GM18502 (cell line): Measurements from ENCODE around the gene HBD.

Source experiments
- ATAC-seq: cut with Tn5 transposase; IDR thresholded peaks from one replicate; pipeline ENCODE4 v1.9.1; 2021; ENCODE audit warnings: mild to moderate bottlenecking; ENCODE audit not compliant: unreplicated experiment, poor library complexity

HBD gene

DNA sequence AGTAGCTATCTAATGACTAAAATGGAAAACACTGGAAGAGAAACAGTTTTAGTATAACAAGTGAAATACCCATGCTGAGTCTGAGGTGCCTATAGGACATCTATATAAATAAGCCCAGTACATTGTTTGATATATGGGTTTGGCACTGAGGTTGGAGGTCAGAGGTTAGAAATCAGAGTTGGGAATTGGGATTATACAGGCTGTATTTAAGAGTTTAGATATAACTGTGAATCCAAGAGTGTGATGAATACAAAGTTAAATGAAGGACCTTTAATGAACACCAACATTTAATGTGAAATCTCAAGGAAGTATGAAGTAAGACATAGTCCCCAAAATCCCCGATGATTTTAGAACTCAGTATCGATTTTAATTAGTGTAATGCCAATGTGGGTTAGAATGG lies 3.1 kb upstream of the HBD start:
- ATAC-seq: no peak

DNA sequence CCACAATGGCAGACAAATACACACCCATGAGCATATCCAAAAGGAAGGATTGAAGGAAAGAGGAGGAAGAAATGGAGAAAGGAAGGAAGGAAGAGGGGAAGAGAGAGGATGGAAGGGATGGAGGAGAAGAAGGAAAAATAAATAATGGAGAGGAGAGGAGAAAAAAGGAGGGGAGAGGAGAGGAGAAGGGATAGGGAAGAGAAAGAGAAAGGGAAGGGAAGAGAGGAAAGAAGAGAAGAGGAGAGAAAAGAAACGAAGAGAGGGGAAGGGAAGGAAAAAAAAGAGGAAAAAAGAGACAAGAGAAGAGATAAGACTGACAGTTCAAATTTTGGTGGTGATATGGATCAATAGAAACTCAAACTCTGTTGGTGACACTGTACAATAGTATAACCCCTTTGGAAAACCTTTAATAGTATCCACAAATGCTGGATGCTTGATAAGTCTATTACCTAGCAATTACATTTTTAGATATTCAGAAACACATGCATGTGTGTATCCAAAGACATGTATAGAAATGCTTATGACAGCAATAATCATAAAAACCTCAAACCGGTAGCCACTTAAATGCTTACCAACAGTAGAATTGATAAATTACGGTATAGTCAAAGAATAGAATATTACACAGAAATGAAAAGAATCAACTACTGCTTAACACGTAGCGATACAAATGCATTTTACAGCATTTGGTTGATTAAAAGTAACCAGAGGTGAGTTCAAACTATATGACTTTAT lies 1.2 kb upstream of the HBD start:
- no peak for ATAC-seq

DNA sequence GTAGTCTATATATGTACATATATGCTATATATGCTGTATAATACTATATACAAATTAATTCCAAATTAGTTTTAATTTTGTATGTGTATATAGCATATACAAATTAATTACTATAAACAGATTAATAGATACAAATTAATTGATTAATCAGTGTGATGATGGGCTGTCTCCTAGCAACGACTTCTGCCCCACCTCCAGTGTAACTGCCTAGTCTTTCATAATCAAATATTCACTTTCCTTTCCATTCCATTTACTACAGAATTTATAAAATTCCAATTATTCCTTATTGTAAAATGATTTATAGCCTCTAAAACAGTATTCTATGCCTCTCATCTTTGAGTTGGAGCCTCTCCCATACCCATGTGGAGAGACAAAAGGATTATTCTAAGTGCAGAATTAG lies 976 bp downstream of the HBD start:
- no peak for ATAC-seq

GRCh38 chr11:5232821-5233220 lies 1.5 kb downstream of the HBD start:
- ATAC-seq: no peak

GRCh38 chr11:5232176-5232575 lies 2.1 kb downstream of the HBD start:
- no peak for ATAC-seq

GRCh38 chr11:5231111-5231510 lies 3.2 kb downstream of the HBD start:
- ATAC-seq: no peak

DNA sequence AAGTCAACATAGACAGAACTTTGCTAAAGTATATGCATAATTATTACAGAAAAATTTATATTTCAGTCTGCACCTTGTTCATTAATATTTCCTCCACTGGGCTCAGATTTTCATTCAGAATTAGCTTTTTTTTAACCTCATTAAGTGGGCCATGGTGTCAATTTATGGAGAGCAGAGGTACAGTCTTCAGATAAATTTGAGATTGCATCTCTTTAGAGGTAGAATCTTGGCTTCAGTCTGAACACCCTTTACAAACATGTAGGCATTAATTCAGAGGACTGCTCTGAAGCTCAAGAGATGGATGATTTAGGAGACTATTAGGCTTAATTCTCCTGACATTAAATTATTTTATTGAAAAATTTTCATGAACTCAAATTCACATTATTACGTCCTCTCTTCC lies 4.0 kb downstream of the HBD start:
- ATAC-seq: no peak

- ATAC-seq: no peak
These were observed 4.5 kb downstream of the HBD start for GRCh38 chr11:5229796-5230195.

DNA sequence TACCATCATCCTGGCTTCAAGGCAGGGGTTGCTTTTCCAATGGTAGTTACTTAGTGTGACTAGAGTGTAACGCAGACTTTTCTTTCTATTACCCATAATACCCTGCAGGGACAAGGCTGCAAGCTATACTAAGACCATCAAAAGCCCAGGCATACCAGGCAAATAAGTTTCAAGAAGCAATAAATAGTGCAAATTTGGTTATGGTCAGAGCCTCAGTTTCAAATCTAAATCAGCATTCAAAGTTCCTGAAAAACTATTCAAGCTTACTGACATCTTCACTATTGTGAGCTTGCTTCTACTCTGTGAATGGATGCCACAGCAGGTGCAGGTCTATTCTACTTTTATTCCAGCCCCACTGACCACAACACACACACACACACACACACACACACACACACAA lies 4.9 kb downstream of the HBD start:
- no peak for ATAC-seq

- no peak for ATAC-seq
These were observed 6.2 kb downstream of the HBD start for GRCh38 chr11:5228124-5228523.

DNA sequence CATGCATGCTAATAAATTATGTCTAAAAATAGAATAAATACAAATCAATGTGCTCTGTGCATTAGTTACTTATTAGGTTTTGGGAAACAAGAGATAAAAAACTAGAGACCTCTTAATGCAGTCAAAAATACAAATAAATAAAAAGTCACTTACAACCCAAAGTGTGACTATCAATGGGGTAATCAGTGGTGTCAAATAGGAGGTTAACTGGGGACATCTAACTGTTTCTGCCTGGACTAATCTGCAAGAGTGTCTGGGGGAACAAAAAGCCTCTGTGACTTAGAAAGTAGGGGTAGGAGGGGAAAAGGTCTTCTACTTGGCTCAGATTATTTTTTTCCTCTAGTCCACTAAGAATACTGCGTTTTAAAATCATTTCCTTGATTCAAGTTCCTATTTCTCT lies 6.6 kb downstream of the HBD start:
- no peak for ATAC-seq

DNA sequence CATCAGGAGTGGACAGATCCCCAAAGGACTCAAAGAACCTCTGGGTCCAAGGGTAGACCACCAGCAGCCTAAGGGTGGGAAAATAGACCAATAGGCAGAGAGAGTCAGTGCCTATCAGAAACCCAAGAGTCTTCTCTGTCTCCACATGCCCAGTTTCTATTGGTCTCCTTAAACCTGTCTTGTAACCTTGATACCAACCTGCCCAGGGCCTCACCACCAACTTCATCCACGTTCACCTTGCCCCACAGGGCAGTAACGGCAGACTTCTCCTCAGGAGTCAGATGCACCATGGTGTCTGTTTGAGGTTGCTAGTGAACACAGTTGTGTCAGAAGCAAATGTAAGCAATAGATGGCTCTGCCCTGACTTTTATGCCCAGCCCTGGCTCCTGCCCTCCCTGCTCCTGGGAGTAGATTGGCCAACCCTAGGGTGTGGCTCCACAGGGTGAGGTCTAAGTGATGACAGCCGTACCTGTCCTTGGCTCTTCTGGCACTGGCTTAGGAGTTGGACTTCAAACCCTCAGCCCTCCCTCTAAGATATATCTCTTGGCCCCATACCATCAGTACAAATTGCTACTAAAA lies 7.5 kb downstream of the HBD start, which contains the start of gene HBB:
HBB (minus strand) TSS at position 340 of the 579 bp plus-strand sequence; CDS start at position 290, 50 bp downstream.
- no peak for ATAC-seq

DNA sequence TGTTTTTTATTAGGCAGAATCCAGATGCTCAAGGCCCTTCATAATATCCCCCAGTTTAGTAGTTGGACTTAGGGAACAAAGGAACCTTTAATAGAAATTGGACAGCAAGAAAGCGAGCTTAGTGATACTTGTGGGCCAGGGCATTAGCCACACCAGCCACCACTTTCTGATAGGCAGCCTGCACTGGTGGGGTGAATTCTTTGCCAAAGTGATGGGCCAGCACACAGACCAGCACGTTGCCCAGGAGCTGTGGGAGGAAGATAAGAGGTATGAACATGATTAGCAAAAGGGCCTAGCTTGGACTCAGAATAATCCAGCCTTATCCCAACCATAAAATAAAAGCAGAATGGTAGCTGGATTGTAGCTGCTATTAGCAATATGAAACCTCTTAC lies 8.8 kb downstream of the HBD start:
- no peak for ATAC-seq

GRCh38 chr11:5224538-5225479 lies 9.5 kb downstream of the HBD start:
- no peak for ATAC-seq

GRCh38 chr11:5223686-5224085 lies 10.6 kb downstream of the HBD start:
- ATAC-seq: no peak

GRCh38 chr11:5223146-5223545 lies 11.1 kb downstream of the HBD start:
- ATAC-seq: no peak

- ATAC-seq: no peak
These were observed 23.9 kb downstream of the HBD start for GRCh38 chr11:5210376-5210885.

GRCh38 chr11:5204787-5205186 lies 29.5 kb downstream of the HBD start:
- peak; percentile 74 for ATAC-seq

- no peak for ATAC-seq
These were observed 30.9 kb downstream of the HBD start for GRCh38 chr11:5203366-5203765.

- ATAC-seq: no peak
These were observed 33.7 kb downstream of the HBD start, which contains the start of gene OR51V1 for GRCh38 chr11:5200582-5200981. OR51V1 (minus strand) TSS chr11:5200682; CDS start chr11:5200682, 0 bp downstream.

- no peak for ATAC-seq
These were observed 36.0 kb downstream of the HBD start for GRCh38 chr11:5198285-5198684.
